Transverse colon (tissue), 4 donors: ENCODE measurements around the gene PTPRD.

Experiments
- EP300 ChIP-seq: sonication (generic); formaldehyde crosslinking; IDR thresholded peaks from one replicate; pipeline ENCODE4 v1.6.1; 2017; ENCODE audit warnings: antibody characterized with exemption, low read depth
- POLR2AphosphoS5 ChIP-seq, 3 donors: sonication (generic); formaldehyde crosslinking; IDR thresholded peaks; one replicate each; pipeline ENCODE4 v1.6.1; 2016; ENCODE audit warnings: antibody characterized with exemption in 3 of 3
- TF ChIP-seq, protein P1 (sequence below), 5 experiments: fragments of 200-600 bp in 3 of 5; fragments of 450-650 bp in 2 of 5; sonication (generic) in 3 of 5; IDR thresholded peaks; 1 replicate in 2 of 5; 2 replicates in 3 of 5; pipeline ENCODE4 v1.5.1; 2016 to 2017; ENCODE audit warnings: antibody characterized with exemption in 5 of 5, inconsistent platforms in 3 of 5, mild to moderate bottlenecking in 2 of 5, moderate library complexity in 1 of 5

DNA sequence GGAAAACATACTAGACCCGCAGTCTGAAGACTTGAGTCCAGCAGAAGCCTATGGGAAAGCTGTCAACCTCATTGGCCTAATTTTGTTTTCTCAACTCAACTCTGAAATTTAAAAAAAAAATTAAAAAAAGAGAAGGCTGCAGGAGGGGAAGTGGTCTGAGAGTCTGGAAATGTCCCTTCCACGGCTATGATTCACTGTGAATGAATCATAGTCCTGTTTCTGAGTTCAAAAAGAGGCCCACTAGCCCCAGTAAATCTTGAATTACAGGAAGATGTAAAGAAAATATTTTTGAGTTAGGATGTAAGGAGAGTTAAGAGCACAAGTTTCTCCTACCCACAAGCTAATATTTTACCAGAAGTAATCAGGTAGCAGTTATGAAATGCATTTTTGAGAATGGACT lies 2247.8 kb downstream of the PTPRD start:
- no peak for TF ChIP-seq POLR2AphosphoS5 (IDR thresholded peaks at IDR 0.05)
- TF ChIP-seq, protein P1, sequence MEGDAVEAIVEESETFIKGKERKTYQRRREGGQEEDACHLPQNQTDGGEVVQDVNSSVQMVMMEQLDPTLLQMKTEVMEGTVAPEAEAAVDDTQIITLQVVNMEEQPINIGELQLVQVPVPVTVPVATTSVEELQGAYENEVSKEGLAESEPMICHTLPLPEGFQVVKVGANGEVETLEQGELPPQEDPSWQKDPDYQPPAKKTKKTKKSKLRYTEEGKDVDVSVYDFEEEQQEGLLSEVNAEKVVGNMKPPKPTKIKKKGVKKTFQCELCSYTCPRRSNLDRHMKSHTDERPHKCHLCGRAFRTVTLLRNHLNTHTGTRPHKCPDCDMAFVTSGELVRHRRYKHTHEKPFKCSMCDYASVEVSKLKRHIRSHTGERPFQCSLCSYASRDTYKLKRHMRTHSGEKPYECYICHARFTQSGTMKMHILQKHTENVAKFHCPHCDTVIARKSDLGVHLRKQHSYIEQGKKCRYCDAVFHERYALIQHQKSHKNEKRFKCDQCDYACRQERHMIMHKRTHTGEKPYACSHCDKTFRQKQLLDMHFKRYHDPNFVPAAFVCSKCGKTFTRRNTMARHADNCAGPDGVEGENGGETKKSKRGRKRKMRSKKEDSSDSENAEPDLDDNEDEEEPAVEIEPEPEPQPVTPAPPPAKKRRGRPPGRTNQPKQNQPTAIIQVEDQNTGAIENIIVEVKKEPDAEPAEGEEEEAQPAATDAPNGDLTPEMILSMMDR (IDR thresholded peaks at IDR 0.05) = no peak
- TF ChIP-seq EP300 = no peak
